ENCODE data around the gene CCNK. TPM values are rescaled to one million over a fixed set of nuclear protein-coding genes. Genes with fewer than 3 reads are reported as not detected.

The CCNK gene
- total RNA-seq (ENCODE audit: low replicate concordance) = 66.2 and 84.0 TPM in 2 replicates
- long read RNA-seq, partial matches to known transcripts = 2 of 4 reads
- long read RNA-seq, other reads (novel, unspliced or antisense) = 2 of 4 reads

DNA sequence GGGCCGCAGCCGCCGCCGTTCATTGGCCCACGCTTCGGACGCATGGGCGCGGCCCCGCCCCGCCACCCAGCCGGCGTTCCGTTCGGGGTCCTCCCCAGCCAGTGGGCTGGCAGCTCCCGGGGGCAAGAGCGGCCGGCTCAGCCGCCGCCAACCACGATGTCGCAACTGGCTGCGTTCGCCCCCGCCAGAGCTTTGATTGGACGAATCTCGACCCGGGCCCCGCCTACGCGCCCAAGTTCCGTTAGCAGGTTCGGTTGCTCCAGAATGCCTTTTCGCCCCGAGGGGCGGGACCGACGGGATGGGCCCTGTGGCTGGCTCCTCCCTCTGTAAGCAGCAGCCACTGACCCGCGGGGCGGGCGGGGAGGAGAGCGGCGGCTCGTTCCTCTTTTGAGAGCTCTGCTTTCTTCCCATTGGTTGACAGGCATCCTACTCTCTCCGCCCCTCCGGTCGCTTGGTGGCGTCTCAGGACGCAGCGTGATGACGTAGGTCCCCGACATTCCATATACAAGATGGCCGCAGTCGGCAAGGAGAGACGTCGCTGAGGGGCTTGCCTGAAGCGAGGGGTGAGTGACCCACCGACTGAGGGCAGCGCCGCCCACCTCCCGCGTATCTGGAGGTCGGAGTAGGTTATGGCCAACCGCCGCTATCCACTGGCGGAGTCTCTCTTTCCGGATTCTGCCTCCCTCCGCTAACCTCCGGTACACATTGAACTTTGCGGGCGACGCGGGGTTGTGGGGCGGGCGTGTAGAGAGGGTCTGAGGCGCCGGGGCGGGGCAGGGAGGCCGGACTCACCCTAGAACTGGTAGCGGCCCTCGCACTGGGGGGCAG lies at the start of gene CCNK:
CCNK (plus strand) TSS at position 493 of the 828 bp plus-strand sequence. CDS start 11,269 bp downstream, outside the sequence.
- H3K4me3 Mint-ChIP-seq = peak within 1 kb of the TSS; percentile 99
- H3K27ac Mint-ChIP-seq = peak within 1 kb of the TSS; percentile 100
- no peaks in the 10 kb centered on the region for H3K27me3 Mint-ChIP-seq
- TF ChIP-seq, protein P1, sequence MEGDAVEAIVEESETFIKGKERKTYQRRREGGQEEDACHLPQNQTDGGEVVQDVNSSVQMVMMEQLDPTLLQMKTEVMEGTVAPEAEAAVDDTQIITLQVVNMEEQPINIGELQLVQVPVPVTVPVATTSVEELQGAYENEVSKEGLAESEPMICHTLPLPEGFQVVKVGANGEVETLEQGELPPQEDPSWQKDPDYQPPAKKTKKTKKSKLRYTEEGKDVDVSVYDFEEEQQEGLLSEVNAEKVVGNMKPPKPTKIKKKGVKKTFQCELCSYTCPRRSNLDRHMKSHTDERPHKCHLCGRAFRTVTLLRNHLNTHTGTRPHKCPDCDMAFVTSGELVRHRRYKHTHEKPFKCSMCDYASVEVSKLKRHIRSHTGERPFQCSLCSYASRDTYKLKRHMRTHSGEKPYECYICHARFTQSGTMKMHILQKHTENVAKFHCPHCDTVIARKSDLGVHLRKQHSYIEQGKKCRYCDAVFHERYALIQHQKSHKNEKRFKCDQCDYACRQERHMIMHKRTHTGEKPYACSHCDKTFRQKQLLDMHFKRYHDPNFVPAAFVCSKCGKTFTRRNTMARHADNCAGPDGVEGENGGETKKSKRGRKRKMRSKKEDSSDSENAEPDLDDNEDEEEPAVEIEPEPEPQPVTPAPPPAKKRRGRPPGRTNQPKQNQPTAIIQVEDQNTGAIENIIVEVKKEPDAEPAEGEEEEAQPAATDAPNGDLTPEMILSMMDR (conservative IDR thresholded peaks at IDR 0.05) = no peak
- H3K36me3 Mint-ChIP-seq = no peaks in the 10 kb centered on the region
- H3K9me3 Mint-ChIP-seq = no peaks in the 10 kb centered on the region
- DNase-seq (ENCODE audit: extremely low spot score, unreplicated experiment) = peak; percentile 100
- H3K4me1 Mint-ChIP-seq (ENCODE audit: unreplicated experiment) = peaks cover 42% of the 10 kb centered on the region

DNA sequence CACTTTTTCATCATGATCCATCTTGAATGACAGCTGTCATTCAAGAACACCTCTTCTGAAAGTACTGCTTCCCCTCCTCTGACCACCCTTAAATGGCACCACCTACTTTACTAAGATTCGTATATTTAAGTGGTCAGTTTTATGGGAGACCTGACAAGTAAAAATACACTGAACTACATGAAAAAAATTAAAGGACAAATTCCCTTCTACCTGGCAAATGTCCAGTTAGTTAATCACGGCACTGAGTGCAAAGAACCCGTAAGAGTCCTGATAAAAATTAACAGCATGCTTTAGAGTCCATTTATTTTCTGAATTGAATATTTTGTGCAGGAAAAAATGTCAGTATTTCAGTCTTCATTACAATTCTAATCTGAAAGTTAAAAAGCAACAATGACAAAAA lies 49.2 kb upstream of the CCNK start:
- Mint-ChIP-seq H3K27ac (no peak overlapping the region), H3K27me3 (no peaks in the 10 kb centered on the region), H3K36me3 (peaks cover 48% of the 10 kb centered on the region), H3K4me1 (ENCODE audit: unreplicated experiment) (no peaks in the 10 kb centered on the region), H3K4me3 (no peak overlapping the region), H3K9me3 (no peaks in the 10 kb centered on the region)
- TF ChIP-seq, protein P1 (conservative IDR thresholded peaks at IDR 0.05) = no peak
- no peak for DNase-seq (ENCODE audit: extremely low spot score, unreplicated experiment)

DNA sequence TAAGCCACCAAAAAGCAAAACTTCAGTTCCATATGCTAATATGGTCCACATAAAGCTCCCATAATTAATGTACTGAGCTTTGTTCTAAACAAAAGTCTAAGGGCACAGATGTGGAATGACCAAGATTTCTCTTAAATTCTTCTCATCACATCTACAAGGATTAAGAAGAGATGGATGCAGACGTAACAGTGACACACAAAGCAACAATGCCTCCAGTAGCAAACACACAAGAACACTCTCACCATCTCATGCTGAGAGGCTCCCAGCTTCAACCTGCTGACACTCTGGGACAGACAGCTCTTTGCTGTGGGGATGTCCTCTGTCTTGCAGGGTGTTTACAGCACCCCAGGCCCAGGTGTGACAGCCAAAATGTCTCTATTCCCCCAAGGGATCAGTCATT lies 48.7 kb upstream of the CCNK start:
- Mint-ChIP-seq H3K27me3 (no peaks in the 10 kb centered on the region), H3K27ac (no peak overlapping the region), H3K36me3 (peaks cover 50% of the 10 kb centered on the region), H3K9me3 (no peaks in the 10 kb centered on the region), H3K4me1 (ENCODE audit: unreplicated experiment) (no peaks in the 10 kb centered on the region), H3K4me3 (no peak overlapping the region)
- TF ChIP-seq, protein P1 (conservative IDR thresholded peaks at IDR 0.05) = no peak
- DNase-seq (ENCODE audit: extremely low spot score, unreplicated experiment) = no peak

DNA sequence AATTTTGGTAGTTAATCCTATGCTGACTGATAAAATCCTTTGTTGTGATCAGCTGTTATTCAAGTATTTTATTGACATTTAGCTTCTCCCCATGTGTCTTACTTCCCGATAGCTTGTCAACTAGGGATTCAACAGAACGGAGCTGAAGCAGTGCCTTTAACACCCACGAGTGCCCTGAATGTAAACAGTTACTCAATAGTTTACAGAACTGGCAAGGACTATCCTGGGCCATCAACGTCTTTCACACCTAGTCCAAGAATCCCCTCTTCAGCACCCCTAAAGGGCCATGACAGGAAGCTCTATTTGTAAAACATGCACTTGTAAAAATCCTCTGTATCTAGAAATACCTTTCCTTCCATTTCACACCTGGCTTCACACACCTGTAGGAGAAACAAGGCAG lies 45.9 kb upstream of the CCNK start:
- Mint-ChIP-seq H3K9me3 (no peaks in the 10 kb centered on the region), H3K27ac (no peak overlapping the region), H3K4me1 (ENCODE audit: unreplicated experiment) (no peaks in the 10 kb centered on the region), H3K4me3 (no peak overlapping the region), H3K27me3 (no peaks in the 10 kb centered on the region), H3K36me3 (peaks cover 36% of the 10 kb centered on the region)
- TF ChIP-seq, protein P1 (conservative IDR thresholded peaks at IDR 0.05) = no peak
- no peak for DNase-seq (ENCODE audit: extremely low spot score, unreplicated experiment)

DNA sequence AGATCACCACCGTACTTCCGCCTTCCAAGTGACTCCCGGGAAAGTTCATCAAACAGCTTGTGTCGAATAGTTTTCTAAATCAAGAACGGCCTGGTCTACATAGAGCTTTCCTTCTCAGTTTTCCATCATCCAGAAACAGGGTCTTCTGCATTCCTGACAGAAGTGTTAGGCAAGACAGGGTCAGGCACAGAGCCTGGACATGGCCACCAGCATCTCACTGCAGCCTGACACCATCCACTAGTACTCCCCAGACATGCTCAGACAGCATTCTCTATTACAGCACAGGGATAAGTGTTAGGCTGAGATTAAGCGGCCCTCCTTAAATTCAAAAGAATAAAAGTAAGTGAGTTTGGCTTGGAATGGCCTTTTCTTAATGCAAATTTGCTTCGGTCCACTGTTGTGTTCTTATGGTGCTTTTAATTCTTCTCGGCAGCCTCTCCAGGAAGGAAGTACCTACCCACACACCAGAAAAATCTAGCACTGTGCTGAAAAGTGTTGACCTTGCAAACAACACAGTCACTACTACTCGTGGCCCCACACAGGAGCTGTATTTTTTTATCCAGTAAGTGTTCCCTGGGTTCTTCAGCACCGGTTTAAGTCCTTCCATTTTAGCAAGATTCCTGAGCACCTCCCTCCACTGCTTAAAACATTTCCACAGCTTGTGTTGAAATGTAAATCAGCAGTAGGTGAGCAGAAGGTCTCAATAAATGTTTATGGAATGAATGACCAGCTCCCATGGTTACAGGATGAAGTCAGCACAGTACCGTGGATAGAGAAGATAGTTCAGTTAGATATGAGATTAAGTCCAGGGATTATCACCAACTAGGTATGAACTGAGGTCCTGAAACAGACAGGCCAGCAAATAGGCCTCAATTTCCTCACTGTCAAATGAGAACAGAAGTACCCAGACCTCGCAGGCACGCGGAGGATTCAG lies 44.7 kb upstream of the CCNK start:
- peaks cover 31% of the 10 kb centered on the region for H3K36me3 Mint-ChIP-seq
- H3K27ac Mint-ChIP-seq = peak overlapping the region; percentile 9
- no peaks in the 10 kb centered on the region for H3K27me3 Mint-ChIP-seq
- DNase-seq (ENCODE audit: extremely low spot score, unreplicated experiment) = no peak
- no peak overlapping the region for H3K4me3 Mint-ChIP-seq
- H3K9me3 Mint-ChIP-seq = no peaks in the 10 kb centered on the region
- TF ChIP-seq, protein P1 (conservative IDR thresholded peaks at IDR 0.05) = no peak
- peaks cover 1% of the 10 kb centered on the region for H3K4me1 Mint-ChIP-seq (ENCODE audit: unreplicated experiment)

Measured in type B pancreatic cell (in vitro differentiated cells).